Kidney (tissue), 14 donors: ENCODE results near the gene NEURL2. TPM values are rescaled to one million over a fixed set of nuclear protein-coding genes. Genes with fewer than 3 reads are reported as not detected.

ENCODE experiments used
- DNase-seq, 5 donors: peaks; one replicate each; pipeline ENCODE4 v3.0.0-alpha.2; 2013 to 2020
- FAIRE-seq: peaks from 2 replicates; lab custom pipeline; 2012; peaks lifted over from hg19 to GRCh38; lab: Jason Lieb, UNC
- H3K27ac ChIP-seq, 2 donors: one replicate each; pipeline ENCODE4 v1.7.0; 2013; ENCODE audit warnings: low read depth in 2 of 2, low read length in 2 of 2, inconsistent platforms in 1 of 2
- H3K27me3 ChIP-seq: one replicate; pipeline ENCODE4 v1.7.1; 2013; ENCODE audit warnings: low read length, inconsistent platforms; ENCODE audit not compliant: control insufficient read depth, insufficient read depth
- H3K36me3 ChIP-seq, 3 donors: one replicate each; pipeline versions ENCODE4 v1.7.0 to v1.7.1; 2013; ENCODE audit warnings: low read length in 3 of 3, control low read depth in 1 of 3, inconsistent platforms in 1 of 3; ENCODE audit not compliant: insufficient read depth in 3 of 3, control insufficient read depth in 2 of 3
- H3K4me1 ChIP-seq, 3 donors: one replicate each; pipeline versions ENCODE4 v1.7.0 to v1.7.1; 2013; ENCODE audit warnings: low read length in 3 of 3, inconsistent platforms in 1 of 3, low read depth in 1 of 3; ENCODE audit not compliant: control insufficient read depth in 2 of 3, insufficient read depth in 2 of 3
- H3K4me3 ChIP-seq, 3 donors: one replicate each; pipeline versions ENCODE4 v1.7.0 to v1.8.1; 2013; ENCODE audit warnings: low read length in 3 of 3, control low read depth in 1 of 3, inconsistent platforms in 1 of 3
- H3K9ac ChIP-seq, 3 donors: one replicate each; pipeline versions ENCODE4 v1.7.0 to v1.7.1; 2013; ENCODE audit warnings: low read length in 3 of 3, control low read depth in 1 of 3, inconsistent platforms in 1 of 3
- H3K9me3 ChIP-seq, 3 donors: one replicate each; pipeline versions ENCODE4 v1.7.0 to v1.7.1; 2013; ENCODE audit warnings: low read length in 3 of 3, control low read depth in 1 of 3, inconsistent platforms in 1 of 3; ENCODE audit not compliant: control insufficient read depth in 2 of 3, insufficient read depth in 1 of 3
- CTCF ChIP-seq: IDR thresholded peaks from 3 replicates; pipeline ENCODE4 v1.5.1; 2012; ENCODE audit warnings: mild to moderate bottlenecking, moderate library complexity, borderline replicate concordance; ENCODE audit not compliant: insufficient read depth; ENCODE audit errors: extremely low read depth
- intact Hi-C: fragments of 100-400 bp; cut with DNase I; formaldehyde crosslinking; loops from one replicate; pipeline ENCODE4 v1.11.1; 2022
- polyA plus RNA-seq: library from polyadenylated mRNA; stranded (reverse); fragments of 350-450 nt; fragmentation: Illumina TruSeq; extraction: RNeasy Lipid Tissue Mini Kit (QIAGEN cat#74804); gene quantifications from one replicate; pipeline ENCODE4 v1.2.3, GENCODE V29; 2014; ENCODE audit warnings: low read depth, low replicate concordance; ENCODE audit not compliant: insufficient read depth
- total RNA-seq: library from RNA; stranded (reverse); fragmentation: NEBNext Ultra II Directional; extraction: Animal tissue kit (Norgen Biotek cat#: 25700); gene quantifications from one replicate; pipeline ENCODE4 v1.2.1, GENCODE V29; 2021
- donor health status: control.
- donor health status: control.
- donor health status: control.
- donor health status: control.
- donor health status: control.
- donor health status: DM: yes; HTN: yes; CAD: no.
- donor health status: Normal renal cell carcinoma (clear cell type).

Gene NEURL2
- total and polyA plus RNA-seq, 2 donors from 2014 or later, result 27.5 to 37.3 TPM

- peak overlapping the region in 1 of 3 donors; percentile 72 for H3K4me3 ChIP-seq
- H3K4me1 ChIP-seq, result peaks cover 0 to 30% (median 0%) of the 10 kb centered on the region in 3 donors
- H3K27me3 ChIP-seq, result no peaks in the 10 kb centered on the region
- no peak for TF ChIP-seq CTCF
- no peaks in the 10 kb centered on the region for H3K9me3 ChIP-seq
- no peak overlapping the region for H3K9ac ChIP-seq
- no peak overlapping the region for H3K27ac ChIP-seq
- intact Hi-C loops, result no loop called here
- DNase-seq (peak in 1 of 5 donors; percentile 72), FAIRE-seq (no peak)
- H3K36me3 ChIP-seq, result peaks cover 2 to 32% (median 25%) of the 10 kb centered on the region in 3 donors
Observed at GRCh38 chr20:45892828-45893500, 2.0 kb upstream of the NEURL2 start.

GRCh38 chr20:45892049-45892825, 1.2 kb upstream of the NEURL2 start:
- no peak for TF ChIP-seq CTCF
- DNase-seq (peak in 1 of 5 donors; percentile 58), FAIRE-seq (no peak)
- Histone ChIP-seq H3K27me3 (no peaks in the 10 kb centered on the region), H3K27ac (peak overlapping the region; percentile 69 to 89), H3K36me3 (peaks cover 0 to 25% (median 20%) of the 10 kb centered on the region in 3 donors), H3K9me3 (no peaks in the 10 kb centered on the region), H3K9ac (peak overlapping the region in 2 of 3 donors; percentile 49 to 61), H3K4me3 (peak overlapping the region; percentile 4 to 72 (median 72)), H3K4me1 (peaks cover 0 to 30% (median 0%) of the 10 kb centered on the region in 3 donors)
- intact Hi-C loops, result no loop called here

- peaks cover 0 to 30% (median 0%) of the 10 kb centered on the region in 3 donors for H3K4me1 ChIP-seq
- intact Hi-C loops, result no loop called here
- H3K27ac ChIP-seq, result peak overlapping the region; percentile 82 to 89
- peak; percentile 42 for TF ChIP-seq CTCF
- H3K9ac ChIP-seq, result peak overlapping the region; percentile 39 to 78 (median 61)
- DNase-seq (peak; percentile 90 to 95 (median 92)), FAIRE-seq (no peak)
- H3K27me3 ChIP-seq, result no peaks in the 10 kb centered on the region
- no peaks in the 10 kb centered on the region for H3K9me3 ChIP-seq
- peaks cover 0 to 16% (median 14%) of the 10 kb centered on the region in 3 donors for H3K36me3 ChIP-seq
- peak overlapping the region; percentile 59 to 72 (median 61) for H3K4me3 ChIP-seq
Observed at GRCh38 chr20:45890077-45890984, 677 bp downstream of the NEURL2 start.
